ENCODE measurements around the gene OGG1. TPM values are rescaled to one million over a fixed set of nuclear protein-coding genes. Genes with fewer than 3 reads are reported as not detected.
A peak's percentile ranks its signal among the peaks of the same experiment; 100 is the strongest.

Gene OGG1
- 1 to 10 TPM; 7.7 to 9.0 TPM for polyA plus RNA-seq

DNA sequence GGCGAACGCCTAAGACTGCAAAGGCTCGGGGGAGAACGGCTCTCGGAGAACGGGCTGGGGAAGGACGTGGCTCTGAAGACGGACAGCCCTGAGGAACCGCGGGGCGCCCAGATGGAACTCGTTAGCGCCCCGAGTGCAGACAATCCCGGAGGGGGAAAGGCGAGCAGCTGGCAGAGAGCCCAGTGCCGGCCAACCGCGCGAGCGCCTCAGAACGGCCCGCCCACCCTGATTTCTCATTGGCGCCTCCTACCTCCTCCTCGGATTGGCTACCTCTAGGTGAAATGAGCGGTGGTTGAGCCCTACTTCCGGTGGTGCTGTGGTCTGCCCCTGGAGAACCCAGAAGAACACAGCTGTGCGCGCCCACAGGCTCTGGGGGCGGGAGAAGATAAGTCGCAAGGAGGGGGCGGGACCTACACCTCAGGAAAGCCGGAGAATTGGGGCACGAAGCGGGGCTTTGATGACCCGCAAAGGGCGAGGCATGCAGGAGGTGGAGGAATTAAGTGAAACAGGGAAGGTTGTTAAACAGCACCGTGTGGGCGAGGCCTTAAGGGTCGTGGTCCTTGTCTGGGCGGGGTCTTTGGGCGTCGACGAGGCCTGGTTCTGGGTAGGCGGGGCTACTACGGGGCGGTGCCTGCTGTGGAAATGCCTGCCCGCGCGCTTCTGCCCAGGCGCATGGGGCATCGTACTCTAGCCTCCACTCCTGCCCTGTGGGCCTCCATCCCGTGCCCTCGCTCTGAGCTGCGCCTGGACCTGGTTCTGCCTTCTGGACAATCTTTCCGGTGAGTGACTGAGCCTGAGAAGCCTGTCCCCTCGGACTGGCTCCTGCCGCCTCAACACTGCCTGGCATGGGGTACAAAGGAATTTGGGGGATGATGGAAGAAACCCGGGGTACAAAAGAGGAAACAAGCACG is at the start of gene OGG1:
TSS of gene OGG1 (plus strand) at position 308 of the 911 bp plus-strand sequence. CDS start at position 643, 335 bp downstream.
- peaks cover 8 to 21% of the 10 kb centered on the region in 2 donors for H3K36me3 ChIP-seq (ENCODE audit: control insufficient read depth in 2 of 2, insufficient read depth in 2 of 2, low read length in 1 of 2)

DNA sequence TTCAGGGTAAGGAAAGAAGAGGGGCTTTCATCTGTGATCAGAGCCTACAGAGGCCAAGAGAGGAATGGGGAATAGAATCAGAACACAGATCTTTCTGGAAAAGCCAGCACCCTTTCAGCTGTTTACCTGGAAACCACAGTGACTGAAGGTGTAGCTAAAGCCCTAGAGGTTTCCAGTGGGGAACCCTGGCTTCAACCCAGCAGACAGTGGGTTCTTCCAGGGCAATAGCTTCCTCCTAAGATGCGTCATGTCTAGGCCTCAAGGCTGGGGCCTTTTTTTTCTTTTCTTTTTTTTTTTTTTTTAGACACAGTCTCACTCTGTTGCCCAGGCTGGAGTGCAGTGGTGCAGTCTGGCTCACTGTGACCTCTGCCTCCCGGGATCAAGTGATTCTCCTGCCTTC is 49.2 kb upstream of the OGG1 start:
- no peak overlapping the region for H3K27ac ChIP-seq (ENCODE audit: low read depth in 2 of 2, low read length in 1 of 2)
- 80 to 87% methylated on average over 2 of the region's 2 CpGs for WGBS, 2 donors
- H3K4me3 ChIP-seq (ENCODE audit: low read depth in 1 of 2, low read length in 2 of 2) = no peak overlapping the region
- H3K36me3 ChIP-seq (ENCODE audit: control insufficient read depth in 2 of 2, insufficient read depth in 2 of 2, low read length in 1 of 2) = peaks cover 5 to 25% of the 10 kb centered on the region in 2 donors
- H3K27me3 ChIP-seq (ENCODE audit: control insufficient read depth in 1 of 2, insufficient read depth in 2 of 2, low read length in 2 of 2) = no peaks in the 10 kb centered on the region
- H3K4me1 ChIP-seq (ENCODE audit: control insufficient read depth in 2 of 2, insufficient read depth in 2 of 2, low read length in 1 of 2) = peaks cover 4 to 6% of the 10 kb centered on the region in 2 donors
- H3K9me3 ChIP-seq (ENCODE audit: control insufficient read depth in 2 of 2, insufficient read depth in 1 of 2, low read depth in 1 of 2, low read length in 1 of 2) = no peaks in the 10 kb centered on the region

More for the DNA sequence above, at the start of gene OGG1:
- H3K27ac ChIP-seq (ENCODE audit: low read depth in 2 of 2, low read length in 1 of 2) = peak within 1 kb of the TSS; percentile 94 to 96
- 0% methylated on average over 56 to 60 of the region's 60 CpGs for WGBS, 2 donors
- peak within 1 kb of the TSS; percentile 58 to 61 for H3K4me3 ChIP-seq (ENCODE audit: low read depth in 1 of 2, low read length in 2 of 2)
- peaks cover 2 to 15% of the 10 kb centered on the region in 2 donors for H3K4me1 ChIP-seq (ENCODE audit: control insufficient read depth in 2 of 2, insufficient read depth in 2 of 2, low read length in 1 of 2)
- no peaks in the 10 kb centered on the region for H3K9me3 ChIP-seq (ENCODE audit: control insufficient read depth in 2 of 2, insufficient read depth in 1 of 2, low read depth in 1 of 2, low read length in 1 of 2)
- H3K27me3 ChIP-seq (ENCODE audit: control insufficient read depth in 1 of 2, insufficient read depth in 2 of 2, low read length in 2 of 2) = no peaks in the 10 kb centered on the region

DNA sequence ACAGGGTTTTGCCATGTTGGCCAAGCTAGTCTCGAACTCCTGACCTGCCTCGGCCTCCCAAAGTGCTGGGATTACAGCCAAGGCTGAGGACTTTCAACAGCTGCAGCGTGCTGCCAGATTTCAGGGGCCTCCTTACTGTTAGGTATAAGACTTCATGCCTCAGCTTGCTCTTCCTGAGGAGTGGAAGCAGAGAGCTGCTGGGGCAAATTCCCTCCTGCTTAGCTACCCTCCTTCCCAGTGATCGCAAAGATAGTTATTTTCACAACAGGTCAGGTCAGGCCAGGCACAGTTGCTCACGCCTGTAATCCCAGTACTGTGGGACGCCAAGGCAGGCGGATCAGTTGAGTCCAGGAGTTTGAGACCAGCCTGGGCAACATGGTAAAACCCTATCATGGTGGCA is 48.7 kb upstream of the OGG1 start:
- no peak overlapping the region for H3K4me3 ChIP-seq (ENCODE audit: low read depth in 1 of 2, low read length in 2 of 2)
- no peaks in the 10 kb centered on the region for H3K27me3 ChIP-seq (ENCODE audit: control insufficient read depth in 1 of 2, insufficient read depth in 2 of 2, low read length in 2 of 2)
- H3K4me1 ChIP-seq (ENCODE audit: control insufficient read depth in 2 of 2, insufficient read depth in 2 of 2, low read length in 1 of 2) = peaks cover 4 to 6% of the 10 kb centered on the region in 2 donors
- 57 to 72% methylated on average over 7 of the region's 7 CpGs for WGBS, 2 donors
- no peaks in the 10 kb centered on the region for H3K9me3 ChIP-seq (ENCODE audit: control insufficient read depth in 2 of 2, insufficient read depth in 1 of 2, low read depth in 1 of 2, low read length in 1 of 2)
- no peak overlapping the region for H3K27ac ChIP-seq (ENCODE audit: low read depth in 2 of 2, low read length in 1 of 2)
- H3K36me3 ChIP-seq (ENCODE audit: control insufficient read depth in 2 of 2, insufficient read depth in 2 of 2, low read length in 1 of 2) = peaks cover 5 to 22% of the 10 kb centered on the region in 2 donors

DNA sequence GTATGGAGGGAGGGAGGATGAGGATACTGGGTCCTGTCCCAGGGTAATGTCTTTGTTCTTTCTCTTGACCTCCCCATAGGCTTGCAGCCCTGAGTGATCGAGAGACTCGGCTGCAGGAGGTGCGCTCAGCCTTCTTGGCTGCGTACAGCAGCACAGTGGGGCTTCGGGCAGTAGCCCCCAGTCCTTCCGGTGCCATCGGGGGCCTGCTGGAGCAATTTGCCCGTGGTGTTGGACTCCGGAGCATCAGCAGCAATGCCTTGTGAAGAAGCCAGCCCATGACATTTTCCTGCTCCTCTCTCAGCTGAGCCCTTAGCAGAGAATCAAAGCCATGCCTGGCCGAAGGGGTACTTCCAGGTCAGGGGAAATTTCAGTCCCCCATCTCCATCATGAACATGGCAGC is 48.0 kb upstream of the OGG1 start:
- Histone ChIP-seq H3K27ac (ENCODE audit: low read depth in 2 of 2, low read length in 1 of 2) (no peak overlapping the region), H3K4me1 (ENCODE audit: control insufficient read depth in 2 of 2, insufficient read depth in 2 of 2, low read length in 1 of 2) (peaks cover 4 to 6% of the 10 kb centered on the region in 2 donors), H3K9me3 (ENCODE audit: control insufficient read depth in 2 of 2, insufficient read depth in 1 of 2, low read depth in 1 of 2, low read length in 1 of 2) (no peaks in the 10 kb centered on the region), H3K36me3 (ENCODE audit: control insufficient read depth in 2 of 2, insufficient read depth in 2 of 2, low read length in 1 of 2) (peaks cover 5 to 20% of the 10 kb centered on the region in 2 donors), H3K4me3 (ENCODE audit: low read depth in 1 of 2, low read length in 2 of 2) (no peak overlapping the region), H3K27me3 (ENCODE audit: control insufficient read depth in 1 of 2, insufficient read depth in 2 of 2, low read length in 2 of 2) (no peaks in the 10 kb centered on the region)
- 97 to 98% methylated on average over 10 of the region's 10 CpGs for WGBS, 2 donors

DNA sequence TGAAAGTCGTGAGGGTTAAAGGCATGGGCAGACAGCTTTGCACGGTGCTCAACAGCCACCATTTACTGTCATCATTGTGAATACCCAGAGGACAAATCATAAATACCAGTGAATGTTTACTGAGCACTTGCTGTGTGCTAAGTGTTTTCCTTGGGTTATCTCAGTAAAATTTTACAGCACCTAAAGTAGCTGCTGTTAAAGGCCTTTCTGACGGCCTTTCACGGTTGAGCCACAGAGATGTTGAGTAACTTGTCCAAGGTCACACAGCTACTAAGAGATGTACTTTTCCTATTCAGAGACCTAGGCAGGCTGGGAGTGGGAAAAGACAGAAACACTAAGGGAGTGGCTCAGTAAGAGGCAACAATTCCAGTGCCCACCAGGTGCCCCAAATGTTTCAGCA is 46.5 kb upstream of the OGG1 start:
- peaks cover 4 to 6% of the 10 kb centered on the region in 2 donors for H3K4me1 ChIP-seq (ENCODE audit: control insufficient read depth in 2 of 2, insufficient read depth in 2 of 2, low read length in 1 of 2)
- no peaks in the 10 kb centered on the region for H3K27me3 ChIP-seq (ENCODE audit: control insufficient read depth in 1 of 2, insufficient read depth in 2 of 2, low read length in 2 of 2)
- peaks cover 0 to 11% of the 10 kb centered on the region in 2 donors for H3K36me3 ChIP-seq (ENCODE audit: control insufficient read depth in 2 of 2, insufficient read depth in 2 of 2, low read length in 1 of 2)
- WGBS, 2 donors = 85 to 86% methylated on average over 4 of the region's 4 CpGs
- H3K4me3 ChIP-seq (ENCODE audit: low read depth in 1 of 2, low read length in 2 of 2) = no peak overlapping the region
- no peak overlapping the region for H3K27ac ChIP-seq (ENCODE audit: low read depth in 2 of 2, low read length in 1 of 2)
- no peaks in the 10 kb centered on the region for H3K9me3 ChIP-seq (ENCODE audit: control insufficient read depth in 2 of 2, insufficient read depth in 1 of 2, low read depth in 1 of 2, low read length in 1 of 2)

DNA sequence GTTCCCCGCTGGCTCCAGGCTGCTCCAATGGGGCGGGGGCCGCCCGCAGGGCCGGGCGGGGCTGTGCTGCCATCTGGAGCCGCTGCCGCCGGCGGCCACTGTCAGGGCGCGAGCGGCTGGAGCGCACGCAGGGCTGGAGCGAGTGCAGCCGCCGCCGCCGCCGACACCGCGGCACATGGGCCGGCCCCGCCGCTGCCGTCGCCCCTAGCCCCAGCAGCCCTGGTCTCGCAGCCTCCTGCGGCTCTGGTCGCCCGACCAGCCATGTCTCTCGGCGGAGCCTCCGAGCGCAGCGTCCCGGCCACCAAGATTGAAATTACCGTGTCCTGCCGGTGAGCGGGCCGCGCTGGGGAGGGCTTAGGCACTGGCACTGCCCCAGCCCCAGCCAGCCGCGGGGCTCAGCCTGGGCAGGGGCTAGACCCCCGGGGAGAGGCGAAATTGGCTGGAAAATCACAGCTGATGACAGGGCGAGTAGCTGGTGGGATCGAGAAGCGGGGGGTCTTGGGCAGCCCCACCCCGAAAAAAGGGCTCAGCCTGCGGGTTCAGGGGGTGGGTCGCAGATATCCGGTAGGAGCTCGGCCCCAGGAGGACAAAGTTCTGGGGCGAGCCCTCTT is 45.9 kb upstream of the OGG1 start, which contains the start of gene CPNE9:
TSS of gene CPNE9 (plus strand) at position 98 of the 611 bp plus-strand sequence. CDS start at position 262, 164 bp downstream.
- Histone ChIP-seq H3K36me3 (ENCODE audit: control insufficient read depth in 2 of 2, insufficient read depth in 2 of 2, low read length in 1 of 2) (peaks cover 0 to 8% of the 10 kb centered on the region in 2 donors), H3K4me3 (ENCODE audit: low read depth in 1 of 2, low read length in 2 of 2) (peak within 1 kb of the TSS; percentile 23), H3K9me3 (ENCODE audit: control insufficient read depth in 2 of 2, insufficient read depth in 1 of 2, low read depth in 1 of 2, low read length in 1 of 2) (no peaks in the 10 kb centered on the region), H3K27ac (ENCODE audit: low read depth in 2 of 2, low read length in 1 of 2) (no peak within 1 kb of the TSS), H3K4me1 (ENCODE audit: control insufficient read depth in 2 of 2, insufficient read depth in 2 of 2, low read length in 1 of 2) (peaks cover 4 to 6% of the 10 kb centered on the region in 2 donors), H3K27me3 (ENCODE audit: control insufficient read depth in 1 of 2, insufficient read depth in 2 of 2, low read length in 2 of 2) (no peaks in the 10 kb centered on the region)
- 2 to 4% methylated on average over 34 to 56 of the region's 56 CpGs for WGBS, 2 donors

DNA sequence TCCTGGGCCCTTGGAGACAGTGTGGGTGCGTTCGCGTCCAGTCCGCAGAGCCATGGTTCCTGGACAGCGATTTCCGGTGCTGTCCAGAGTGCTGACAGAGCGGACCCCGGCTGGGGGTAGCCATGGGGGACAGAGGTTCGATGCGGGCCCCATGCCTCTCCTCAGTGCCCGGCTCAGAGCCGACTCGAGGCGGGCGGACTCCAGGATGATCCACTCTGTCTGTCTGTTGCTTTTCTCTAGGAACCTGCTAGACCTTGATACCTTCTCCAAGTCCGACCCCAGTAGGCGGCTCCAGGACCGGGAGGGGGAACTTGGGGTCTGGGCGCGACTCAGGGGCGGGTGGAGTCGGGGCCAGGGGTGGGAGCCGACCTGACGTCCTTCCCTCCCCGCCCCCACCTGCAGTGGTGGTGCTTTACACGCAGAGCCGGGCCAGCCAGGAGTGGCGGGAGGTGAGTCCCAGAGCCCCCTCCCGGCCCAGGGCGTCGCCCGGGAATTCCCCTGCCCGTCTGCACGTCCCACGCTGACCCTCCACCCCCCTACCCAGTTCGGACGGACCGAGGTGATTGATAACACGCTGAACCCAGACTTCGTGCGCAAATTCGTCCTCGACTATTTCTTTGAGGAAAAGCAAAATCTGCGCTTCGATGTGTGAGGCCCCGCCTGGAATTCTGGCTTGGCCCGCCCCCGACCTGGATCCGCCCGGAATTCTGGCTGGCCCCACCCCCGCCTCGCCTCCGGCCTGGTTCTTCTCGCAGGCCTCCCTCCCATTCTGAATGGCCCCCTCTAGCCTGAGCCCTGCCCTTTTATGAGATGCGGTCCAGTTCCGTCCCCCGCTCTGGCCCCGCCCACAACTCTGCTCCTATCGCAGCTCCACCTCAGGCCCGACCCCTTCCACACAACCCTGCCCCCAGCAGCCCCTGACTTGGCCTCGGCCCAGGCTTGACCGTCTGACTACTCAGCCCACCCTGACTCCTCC is 45.1 kb upstream of the OGG1 start:
- no peak overlapping the region for H3K27ac ChIP-seq (ENCODE audit: low read depth in 2 of 2, low read length in 1 of 2)
- whole genome bisulfite sequencing, 2 donors = 2% methylated on average over 62 of the region's 62 CpGs
- peaks cover 4 to 6% of the 10 kb centered on the region in 2 donors for H3K4me1 ChIP-seq (ENCODE audit: control insufficient read depth in 2 of 2, insufficient read depth in 2 of 2, low read length in 1 of 2)
- no peaks in the 10 kb centered on the region for H3K9me3 ChIP-seq (ENCODE audit: control insufficient read depth in 2 of 2, insufficient read depth in 1 of 2, low read depth in 1 of 2, low read length in 1 of 2)
- peaks cover 0 to 8% of the 10 kb centered on the region in 2 donors for H3K36me3 ChIP-seq (ENCODE audit: control insufficient read depth in 2 of 2, insufficient read depth in 2 of 2, low read length in 1 of 2)
- no peaks in the 10 kb centered on the region for H3K27me3 ChIP-seq (ENCODE audit: control insufficient read depth in 1 of 2, insufficient read depth in 2 of 2, low read length in 2 of 2)
- H3K4me3 ChIP-seq (ENCODE audit: low read depth in 1 of 2, low read length in 2 of 2) = peak overlapping the region; percentile 14 to 23

DNA sequence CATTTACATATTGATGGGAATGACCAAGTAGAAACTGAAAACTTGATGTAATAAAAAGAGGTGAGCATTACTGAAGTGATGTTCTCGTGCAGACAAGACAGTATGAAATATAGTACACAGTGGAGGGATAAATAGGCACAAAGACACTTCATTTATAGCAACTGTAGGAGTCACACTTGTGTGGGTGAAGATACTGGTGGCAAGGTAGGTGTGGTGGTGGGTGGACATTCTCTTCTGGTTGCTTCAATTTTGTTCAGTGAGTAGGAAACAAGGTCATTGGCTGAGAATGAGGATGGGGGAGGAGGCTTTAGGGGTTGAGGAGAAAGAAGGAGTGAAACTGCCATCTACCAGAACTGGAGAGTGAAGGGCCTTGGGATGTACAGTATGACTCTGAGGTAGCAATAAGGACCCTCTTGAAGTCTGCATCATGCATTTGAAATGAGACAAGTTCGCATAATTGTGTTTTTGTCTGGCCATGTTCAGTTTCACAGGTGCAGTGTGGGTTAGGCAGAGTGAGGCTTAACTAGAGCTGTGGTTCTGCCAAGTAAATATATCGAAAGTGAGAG is 39.5 kb upstream of the OGG1 start:
- WGBS, 2 donors = 69 to 82% methylated on average over 3 of the region's 3 CpGs
- Histone ChIP-seq H3K36me3 (ENCODE audit: control insufficient read depth in 2 of 2, insufficient read depth in 2 of 2, low read length in 1 of 2) (no peaks in the 10 kb centered on the region), H3K27ac (ENCODE audit: low read depth in 2 of 2, low read length in 1 of 2) (no peak overlapping the region), H3K4me3 (ENCODE audit: low read depth in 1 of 2, low read length in 2 of 2) (no peak overlapping the region), H3K4me1 (ENCODE audit: control insufficient read depth in 2 of 2, insufficient read depth in 2 of 2, low read length in 1 of 2) (no peaks in the 10 kb centered on the region), H3K27me3 (ENCODE audit: control insufficient read depth in 1 of 2, insufficient read depth in 2 of 2, low read length in 2 of 2) (no peaks in the 10 kb centered on the region), H3K9me3 (ENCODE audit: control insufficient read depth in 2 of 2, insufficient read depth in 1 of 2, low read depth in 1 of 2, low read length in 1 of 2) (no peaks in the 10 kb centered on the region)
